OCI-LY7 (cell line): ENCODE data around the gene RNF8. TPM values are rescaled to one million over a fixed set of nuclear protein-coding genes. Genes with fewer than 3 reads are reported as not detected.

Experiments used
- BruUV-seq: library from RNA; stranded (reverse); fragments of 400-500 nt; replicated peaks from 2 replicates; lab custom pipeline; 2021; lab: Mats Ljungman, UMichigan
- CTCF ChIA-PET: fragments of 300-600 bp; sonication (Branson Sonifier 250); formaldehyde crosslinking; loops from one replicate; lab custom pipeline; 2022; ENCODE audit warnings: antibody characterized with exemption; ENCODE audit not compliant: unreplicated experiment; lab: Charles Lee
- POLR2A ChIA-PET: fragments of 300-600 bp; sonication (Branson Sonifier 250); formaldehyde crosslinking; loops from one replicate; lab custom pipeline; 2022; ENCODE audit warnings: antibody characterized with exemption; lab: Charles Lee
- DNase-seq: peaks from one replicate; pipeline ENCODE4 v3.0.0-alpha.2; 2015; ENCODE audit warnings: low spot score
- H2AFZ ChIP-seq: fragments of 200-600 bp; sonication (generic), shearing (Covaris generic); 2 replicates; pipeline ENCODE4 v1.6.1; 2014; ENCODE audit warnings: mild to moderate bottlenecking, antibody characterized with exemption, low read length, moderate library complexity
- H3K27ac ChIP-seq: fragments of 200-600 bp; sonication (generic); 2 replicates; pipeline ENCODE4 v1.5.1; 2014; ENCODE audit warnings: mixed run types, low read depth, mild to moderate bottlenecking, moderate library complexity, low read length, inconsistent platforms; ENCODE audit not compliant: poor library complexity, severe bottlenecking
- H3K36me3 ChIP-seq: fragments of 200-600 bp; sonication (generic); 2 replicates; pipeline ENCODE4 v1.6.1; 2014; ENCODE audit warnings: mild to moderate bottlenecking, antibody characterized with exemption, low read length, moderate library complexity, mixed read lengths; ENCODE audit not compliant: insufficient read depth
- H3K4me1 ChIP-seq: fragments of 200-600 bp; sonication (generic); 2 replicates; pipeline ENCODE4 v1.5.1; 2014; ENCODE audit warnings: mild to moderate bottlenecking, low read length; ENCODE audit not compliant: insufficient read depth, poor library complexity, severe bottlenecking
- H3K4me2 ChIP-seq: fragments of 200-600 bp; sonication (generic); 2 replicates; pipeline ENCODE4 v1.6.1; 2014; ENCODE audit warnings: mild to moderate bottlenecking, low read length
- H3K4me3 ChIP-seq: fragments of 200-600 bp; sonication (generic); 2 replicates; pipeline ENCODE4 v1.5.1; 2014; ENCODE audit warnings: mild to moderate bottlenecking, low read depth, low read length; ENCODE audit not compliant: poor library complexity, severe bottlenecking
- H3K79me2 ChIP-seq: fragments of 200-600 bp; sonication (generic); 2 replicates; pipeline ENCODE4 v1.6.1; 2016; ENCODE audit warnings: low read depth, mild to moderate bottlenecking, low read length, moderate library complexity, mixed read lengths; ENCODE audit not compliant: insufficient read depth
- H3K9me2 ChIP-seq: fragments of 200-600 bp; sonication (generic); 2 replicates; pipeline ENCODE4 v1.6.1; 2016; ENCODE audit warnings: mild to moderate bottlenecking, low read length, mixed read lengths; ENCODE audit not compliant: insufficient read depth
- H3K9me3 ChIP-seq: fragments of 200-600 bp; sonication (generic); 2 replicates; pipeline ENCODE4 v1.6.1; 2014; ENCODE audit warnings: mild to moderate bottlenecking, mixed run types, low read length, mixed read lengths
- H4K20me1 ChIP-seq: fragments of 200-600 bp; sonication (generic); 2 replicates; pipeline ENCODE4 v1.6.1; 2014; ENCODE audit warnings: mild to moderate bottlenecking, antibody characterized with exemption, low read length, moderate library complexity, mixed read lengths; ENCODE audit not compliant: insufficient read depth
- CTCF ChIP-seq: fragments of 200-600 bp; sonication (generic); conservative IDR thresholded peaks from 2 replicates; pipeline ENCODE4 v1.5.1; 2014; ENCODE audit warnings: mild to moderate bottlenecking, antibody characterized with exemption, low read length, moderate library complexity, mixed read lengths
- EZH2phosphoT487 ChIP-seq: fragments of 200-600 bp; sonication (generic); IDR thresholded peaks from 2 replicates; pipeline ENCODE4 v1.6.1; 2018; ENCODE audit warnings: low read depth, borderline replicate concordance, mild to moderate bottlenecking, mixed run types, antibody characterized with exemption, low read length, moderate library complexity, mixed read lengths
- intact Hi-C: fragments of 100-400 bp; cut with micrococcal nuclease; formaldehyde crosslinking; loops from one replicate; pipeline ENCODE4 v1.10.0; 2022; ENCODE audit not compliant: unreplicated experiment
- total RNA-seq, 2 experiments: library from RNA; depleted of rRNA in 1 of 2; stranded (reverse); fragments of >200 nt in 1 of 2; shearing (Covaris generic) in 1 of 2; gene quantifications; 2 replicates each; pipeline ENCODE4 v1.2.3, GENCODE V29; 2014 to 2022

Gene RNF8
- total RNA-seq, 2 experiments from 2014 or later = 19.7 to 21.8 TPM

DNA sequence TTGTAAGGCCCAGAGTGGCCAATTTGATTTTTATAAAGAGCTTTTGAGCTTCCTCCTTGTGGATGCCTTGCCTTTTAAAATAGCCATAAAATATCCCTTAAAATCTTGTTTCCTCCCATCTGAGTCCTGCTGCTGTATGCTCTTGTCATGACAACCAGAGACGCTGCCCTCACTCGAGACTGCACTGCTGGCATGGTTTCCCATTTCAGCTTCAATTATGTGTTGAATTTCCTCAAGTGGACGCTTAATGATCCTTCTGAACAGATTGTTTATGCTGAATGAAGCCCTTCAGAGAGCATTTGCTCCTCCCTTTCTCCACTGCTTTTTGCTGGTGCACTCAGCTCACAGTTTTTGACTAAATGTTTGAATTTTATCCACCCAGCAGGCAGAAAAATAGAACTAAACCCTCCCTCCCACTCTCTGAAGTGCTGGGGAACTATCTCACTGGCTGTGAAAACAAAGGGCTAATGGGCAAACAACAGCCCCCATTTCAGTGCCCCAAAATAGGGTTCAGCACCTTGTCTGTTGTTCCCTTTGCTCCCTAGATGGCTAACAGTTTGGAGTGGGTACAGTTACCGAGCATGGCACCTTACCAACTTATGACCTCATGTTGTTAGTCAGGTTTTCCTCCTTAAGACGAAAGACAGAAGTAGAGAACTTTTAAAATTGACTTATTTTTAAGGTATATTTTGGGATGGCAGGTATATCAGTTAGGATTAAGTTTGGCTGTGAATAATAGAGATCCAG is 45.5 kb upstream of the RNF8 start:
- BruUV-seq = no TSS peak
- POLR2A ChIA-PET = interaction anchor here (0.7 to 0.8 kb wide), 3 partner anchors 32 to 1738 kb away, joined by 3 to 4 read pairs (median 3); no protein-coding TSS in a partner anchor
- Histone ChIP-seq H3K4me2 (no peak overlapping the region), H3K4me1 (no peaks in the 10 kb centered on the region), H2AFZ (no peak overlapping the region), H4K20me1 (no peaks in the 10 kb centered on the region), H3K36me3 (no peaks in the 10 kb centered on the region), H3K27ac (no peak overlapping the region), H3K4me3 (no peak overlapping the region), H3K9me2 (no peaks in the 10 kb centered on the region), H3K9me3 (no peaks in the 10 kb centered on the region), H3K79me2 (no peaks in the 10 kb centered on the region)
- intact Hi-C loops = no loop called here
- no peak for DNase-seq
- CTCF ChIA-PET = no interaction called here
- TF ChIP-seq EZH2phosphoT487 (no peak), CTCF (no peak)

GRCh38 chr6:37309046-37309445 is 44.7 kb upstream of the RNF8 start:
- TF ChIP-seq EZH2phosphoT487 (no peak), CTCF (no peak)
- no peaks in the 10 kb centered on the region for H3K36me3 ChIP-seq
- intact Hi-C loops = no loop called here
- H3K79me2 ChIP-seq = no peaks in the 10 kb centered on the region
- DNase-seq = no peak
- no peaks in the 10 kb centered on the region for H4K20me1 ChIP-seq
- H3K9me2 ChIP-seq = no peaks in the 10 kb centered on the region
- H3K4me3 ChIP-seq = no peak overlapping the region
- no peaks in the 10 kb centered on the region for H3K4me1 ChIP-seq
- ChIA-PET CTCF (no interaction called here), POLR2A (interaction anchor here (0.5 to 0.7 kb wide), 3 partner anchors 43 to 1739 kb away, joined by 3 to 5 read pairs (median 4); no protein-coding TSS in a partner anchor)
- BruUV-seq = no TSS peak
- no peak overlapping the region for H3K4me2 ChIP-seq
- H3K27ac ChIP-seq = no peak overlapping the region
- H3K9me3 ChIP-seq = no peaks in the 10 kb centered on the region
- no peak overlapping the region for H2AFZ ChIP-seq

DNA sequence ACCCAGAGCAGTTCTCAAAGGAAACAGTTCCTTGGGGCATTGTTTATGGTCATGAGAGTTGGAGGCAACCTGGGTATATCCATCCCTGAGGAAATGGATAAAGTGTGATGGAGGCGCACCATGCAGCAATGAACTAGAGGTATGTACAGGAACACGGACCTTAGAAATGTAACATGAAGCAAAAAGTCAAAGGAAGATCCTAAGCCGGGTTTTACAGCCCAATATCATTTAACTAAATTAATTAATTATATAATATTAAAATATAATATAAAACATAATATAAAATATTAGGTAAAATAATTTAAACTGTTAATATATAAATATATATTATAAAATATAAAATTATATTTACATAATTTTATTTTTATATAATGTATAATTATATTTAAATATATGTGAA is 44.1 kb upstream of the RNF8 start:
- H3K4me1 ChIP-seq = no peaks in the 10 kb centered on the region
- POLR2A ChIA-PET = interaction anchor here (0.6 to 0.7 kb wide), 2 partner anchors 75 to 253 kb away, joined by 3 read pairs; no protein-coding TSS in a partner anchor
- no peak for DNase-seq
- no peaks in the 10 kb centered on the region for H3K9me2 ChIP-seq
- TF ChIP-seq EZH2phosphoT487 (no peak), CTCF (no peak)
- H3K79me2 ChIP-seq = no peaks in the 10 kb centered on the region
- no peak overlapping the region for H3K27ac ChIP-seq
- H3K4me3 ChIP-seq = no peak overlapping the region
- H3K4me2 ChIP-seq = no peak overlapping the region
- intact Hi-C loops = no loop called here
- CTCF ChIA-PET = no interaction called here
- BruUV-seq = no TSS peak
- H4K20me1 ChIP-seq = no peaks in the 10 kb centered on the region
- no peaks in the 10 kb centered on the region for H3K9me3 ChIP-seq
- no peaks in the 10 kb centered on the region for H3K36me3 ChIP-seq
- H2AFZ ChIP-seq = no peak overlapping the region
